Measurements from ENCODE around the gene SERPIND1. TPM values are rescaled to one million over a fixed set of nuclear protein-coding genes. Genes with fewer than 3 reads are reported as not detected.
A peak's percentile ranks its signal among the peaks of the same experiment; 100 is the strongest.
"Not testable (repeated sequence)": the region's sequence is repeated elsewhere in the genome, so short reads cannot be mapped to it uniquely, and the experiment has no call there.

SERPIND1 gene
- total RNA-seq, 5 donors from 2014 or later (not counting 1 experiment from before 2014, with no cell fraction given): 0.16 to 0.30 (median 0.26) TPM; not detected in 2

DNA sequence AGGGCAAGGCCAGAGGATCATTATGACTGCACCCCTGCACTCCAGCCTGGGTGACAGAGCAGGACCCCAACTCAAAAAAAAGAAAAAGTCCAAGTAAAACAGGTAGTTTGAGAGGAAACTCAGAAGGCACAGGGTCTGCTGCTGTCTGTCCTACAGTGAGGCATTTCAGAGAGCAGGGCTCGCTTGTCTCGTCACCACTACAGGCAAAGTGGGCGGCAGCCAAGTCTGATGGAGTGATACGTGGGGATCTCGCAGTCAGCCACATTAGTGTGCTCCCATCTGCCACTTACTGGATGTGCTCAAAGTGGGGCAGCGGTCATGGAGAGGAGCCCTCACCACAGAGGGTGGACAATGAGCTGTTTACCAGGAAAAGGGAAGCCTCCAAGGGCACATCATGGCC, 42.6 kb downstream of the SERPIND1 start:
- ChIA-PET CTCF (no interaction called here), POLR2A (no interaction called here)
- DNase-seq (no peak), ATAC-seq (replicated peaks in 1 of 4) (no peak)
- Mint-ChIP-seq H3K4me1 (no peaks in the 10 kb centered on the region), H3K27me3 (no peaks in the 10 kb centered on the region), H3K27ac (no peak overlapping the region), H3K4me3 (no peak overlapping the region), H3K9me3 (no peaks in the 10 kb centered on the region), H3K36me3 (peaks cover 51% of the 10 kb centered on the region)
- Histone ChIP-seq H3K4me3 (ENCODE audit: control insufficient read depth in 1 of 2, extremely low read depth in 1 of 2, low read length in 1 of 2) (no peak overlapping the region), H3K36me3 (ENCODE audit: control insufficient read depth in 2 of 2, extremely low read depth in 1 of 2, insufficient read depth in 1 of 2, low read length in 1 of 2) (peaks cover 11 to 74% of the 10 kb centered on the region in 2 donors), H3K4me1 (ENCODE audit: control insufficient read depth in 1 of 2, extremely low read depth in 1 of 2, insufficient read depth in 2 of 2, low read length in 2 of 2) (no peaks in the 10 kb centered on the region), H3K27me3 (replicated peaks in 1 of 2; ENCODE audit: control insufficient read depth in 2 of 2, extremely low read depth in 1 of 2, insufficient read depth in 2 of 2, low read length in 1 of 2) (no peaks in the 10 kb centered on the region), H3K9me3 (no peaks in the 10 kb centered on the region), H3K27ac (ENCODE audit: low read length) (no peak overlapping the region)
- WGBS (ENCODE audit: insufficient coverage): 93% methylated on average over 3 of the region's 6 CpGs

DNA sequence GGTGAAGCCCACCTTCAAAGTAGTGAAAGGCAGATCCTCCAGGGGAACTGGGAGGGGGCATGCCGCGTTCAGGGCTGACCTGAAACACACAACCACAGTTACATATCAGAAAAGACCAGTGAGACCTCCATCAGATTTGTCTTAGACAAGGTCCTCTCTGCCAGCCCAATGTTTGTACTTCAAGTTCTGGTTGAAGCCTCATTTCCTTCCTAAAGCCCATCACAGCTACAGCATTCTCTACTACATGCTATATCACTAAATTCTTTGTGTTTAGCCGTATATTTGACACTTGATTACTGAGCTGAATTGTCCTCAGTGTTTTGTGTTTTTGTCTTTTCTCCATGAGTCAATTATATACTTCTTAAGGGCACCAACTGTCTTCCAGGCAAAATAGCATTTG, 44.6 kb downstream of the SERPIND1 start:
- peak overlapping the region in 1 of 2 donors; percentile 42 for H3K27ac Mint-ChIP-seq

DNA sequence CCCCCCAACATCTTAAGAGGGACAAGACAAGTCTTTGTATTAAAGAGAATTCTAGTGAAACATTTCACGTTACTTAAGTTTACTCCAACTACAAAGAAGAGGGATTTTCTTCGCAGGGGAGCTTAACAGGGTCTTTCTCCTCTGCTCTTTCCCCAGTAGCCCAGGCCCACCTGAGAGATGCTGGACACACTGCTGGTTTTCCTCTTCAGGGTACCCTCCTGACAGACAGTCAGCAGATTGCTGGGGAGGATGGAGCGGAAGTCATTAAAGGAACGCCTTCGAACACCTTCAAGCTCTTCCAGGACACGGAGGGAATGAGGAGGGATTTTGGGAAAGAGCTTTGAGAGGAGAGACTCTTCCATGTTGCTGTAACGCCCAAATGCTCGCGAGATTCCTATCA, 45.6 kb downstream of the SERPIND1 start:
- ChIA-PET CTCF (no interaction called here), POLR2A (no interaction called here)
- no peaks in the 10 kb centered on the region for H3K9me3 Mint-ChIP-seq
- Histone ChIP-seq H3K27me3 (replicated peaks in 1 of 2; ENCODE audit: control insufficient read depth in 2 of 2, extremely low read depth in 1 of 2, insufficient read depth in 2 of 2, low read length in 1 of 2) (no peaks in the 10 kb centered on the region), H3K27ac (ENCODE audit: low read length) (no peak overlapping the region), H3K4me3 (ENCODE audit: control insufficient read depth in 1 of 2, extremely low read depth in 1 of 2, low read length in 1 of 2) (no peak overlapping the region), H3K9me3 (no peaks in the 10 kb centered on the region), H3K4me1 (ENCODE audit: control insufficient read depth in 1 of 2, extremely low read depth in 1 of 2, insufficient read depth in 2 of 2, low read length in 2 of 2) (no peaks in the 10 kb centered on the region), H3K36me3 (ENCODE audit: control insufficient read depth in 2 of 2, extremely low read depth in 1 of 2, insufficient read depth in 1 of 2, low read length in 1 of 2) (peaks cover 8 to 66% of the 10 kb centered on the region in 2 donors)
- DNase-seq (no peak), ATAC-seq (replicated peaks in 1 of 4) (no peak)
- no peak overlapping the region for H3K27ac Mint-ChIP-seq
- H3K4me3 Mint-ChIP-seq: no peak overlapping the region
- H3K4me1 Mint-ChIP-seq: no peaks in the 10 kb centered on the region
- WGBS (ENCODE audit: insufficient coverage): no CpG with 5 or more reads among the region's 9 CpGs
- peaks cover 37% of the 10 kb centered on the region for H3K36me3 Mint-ChIP-seq
- no peaks in the 10 kb centered on the region for H3K27me3 Mint-ChIP-seq

More for the DNA sequence above, 44.6 kb downstream of the SERPIND1 start:
- CTCF ChIA-PET: no interaction called here
- H3K9me3 Mint-ChIP-seq: no peaks in the 10 kb centered on the region
- Histone ChIP-seq H3K4me1 (ENCODE audit: control insufficient read depth in 1 of 2, extremely low read depth in 1 of 2, insufficient read depth in 2 of 2, low read length in 2 of 2) (no peaks in the 10 kb centered on the region), H3K9me3 (no peaks in the 10 kb centered on the region), H3K27me3 (replicated peaks in 1 of 2; ENCODE audit: control insufficient read depth in 2 of 2, extremely low read depth in 1 of 2, insufficient read depth in 2 of 2, low read length in 1 of 2) (no peaks in the 10 kb centered on the region), H3K36me3 (ENCODE audit: control insufficient read depth in 2 of 2, extremely low read depth in 1 of 2, insufficient read depth in 1 of 2, low read length in 1 of 2) (peaks cover 8 to 63% of the 10 kb centered on the region in 2 donors), H3K27ac (ENCODE audit: low read length) (no peak overlapping the region), H3K4me3 (ENCODE audit: control insufficient read depth in 1 of 2, extremely low read depth in 1 of 2, low read length in 1 of 2) (no peak overlapping the region)
- 100% methylated on average over 2 of the region's 3 CpGs for WGBS (ENCODE audit: insufficient coverage)
- ATAC-seq (replicated peaks in 1 of 4) (no peak), DNase-seq (no peak)
- peaks cover 42% of the 10 kb centered on the region for H3K36me3 Mint-ChIP-seq
- H3K4me1 Mint-ChIP-seq: no peaks in the 10 kb centered on the region
- H3K4me3 Mint-ChIP-seq: no peak overlapping the region
- POLR2A ChIA-PET: no interaction called here
- no peaks in the 10 kb centered on the region for H3K27me3 Mint-ChIP-seq

DNA sequence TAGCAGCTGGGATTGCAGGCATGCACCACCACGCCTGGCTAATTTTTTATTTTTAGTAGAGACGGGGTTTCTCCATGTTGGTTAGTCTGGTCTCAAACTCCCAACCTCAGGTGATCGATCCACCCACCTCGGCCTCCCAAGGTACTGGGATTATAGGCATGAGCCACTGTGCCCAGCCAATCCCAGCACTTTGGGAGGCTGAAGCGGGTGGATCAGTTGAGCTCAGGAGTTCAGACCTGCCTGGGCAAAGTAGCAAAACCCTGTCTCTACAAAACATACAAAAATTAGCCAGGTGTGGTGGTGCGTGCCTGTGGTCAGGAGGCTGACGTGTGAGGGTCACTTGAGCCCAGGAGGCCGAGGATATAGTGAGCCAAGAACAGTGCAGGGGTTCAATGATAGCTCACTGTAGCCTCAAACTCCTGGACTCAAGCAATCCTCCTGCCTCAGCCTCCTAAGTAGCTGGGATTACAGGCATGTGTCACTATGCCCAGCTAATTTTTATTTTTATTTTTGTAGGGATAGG, 47.9 kb downstream of the SERPIND1 start:
- ATAC-seq (replicated peaks in 1 of 4); H3K27ac Mint-ChIP-seq; H3K9me3 Mint-ChIP-seq; H3K4me1 Mint-ChIP-seq; H3K4me1 ChIP-seq (ENCODE audit: control insufficient read depth in 1 of 2, extremely low read depth in 1 of 2, insufficient read depth in 2 of 2, low read length in 2 of 2); H3K27me3 Mint-ChIP-seq; CTCF ChIA-PET; H3K27me3 ChIP-seq (replicated peaks in 1 of 2; ENCODE audit: control insufficient read depth in 2 of 2, extremely low read depth in 1 of 2, insufficient read depth in 2 of 2, low read length in 1 of 2); H3K9me3 ChIP-seq; DNase-seq; H3K4me3 Mint-ChIP-seq; H3K27ac ChIP-seq (ENCODE audit: low read length); H3K4me3 ChIP-seq (ENCODE audit: control insufficient read depth in 1 of 2, extremely low read depth in 1 of 2, low read length in 1 of 2): not testable (repeated sequence)
- 98% methylated on average over 6 of the region's 8 CpGs for whole genome bisulfite sequencing (ENCODE audit: insufficient coverage)
- H3K36me3 Mint-ChIP-seq: peaks cover 32% of the 10 kb centered on the region
- peaks cover 3 to 63% of the 10 kb centered on the region in 2 donors for H3K36me3 ChIP-seq (ENCODE audit: control insufficient read depth in 2 of 2, extremely low read depth in 1 of 2, insufficient read depth in 1 of 2, low read length in 1 of 2)
- POLR2A ChIA-PET: interaction anchor here in 1 of 2 donors (0.6 kb wide), 1 partner anchor 9 kb away, joined by 3 read pairs; no protein-coding TSS in a partner anchor

DNA sequence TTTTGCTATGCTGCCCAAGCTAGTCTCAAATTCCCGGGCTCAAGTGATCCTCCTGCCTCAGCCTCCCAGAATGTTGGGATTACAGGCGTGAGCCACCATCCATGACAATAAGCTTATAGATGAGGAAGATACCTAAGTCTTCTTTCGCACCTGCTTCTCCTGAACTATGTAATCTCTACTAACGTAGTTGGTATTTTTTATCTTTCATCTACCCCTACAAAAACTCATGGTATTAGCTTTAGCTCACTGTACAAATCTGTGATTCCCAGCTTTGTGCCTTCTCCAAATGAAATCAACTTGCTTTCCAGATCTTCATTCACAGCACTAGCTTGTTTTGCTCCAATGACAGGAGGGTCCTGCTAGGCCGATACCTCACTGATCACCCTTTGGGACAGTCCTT, 48.3 kb downstream of the SERPIND1 start:
- Mint-ChIP-seq H3K4me3 (no peak overlapping the region), H3K27ac (no peak overlapping the region), H3K36me3 (peaks cover 32% of the 10 kb centered on the region), H3K9me3 (no peaks in the 10 kb centered on the region), H3K27me3 (no peaks in the 10 kb centered on the region), H3K4me1 (no peaks in the 10 kb centered on the region)
- CTCF ChIA-PET: no interaction called here
- 92% methylated on average over 2 of the region's 5 CpGs for WGBS (ENCODE audit: insufficient coverage)
- Histone ChIP-seq H3K4me3 (ENCODE audit: control insufficient read depth in 1 of 2, extremely low read depth in 1 of 2, low read length in 1 of 2) (no peak overlapping the region), H3K27ac (ENCODE audit: low read length) (no peak overlapping the region), H3K9me3 (no peaks in the 10 kb centered on the region), H3K36me3 (ENCODE audit: control insufficient read depth in 2 of 2, extremely low read depth in 1 of 2, insufficient read depth in 1 of 2, low read length in 1 of 2) (peaks cover under 1 to 61% of the 10 kb centered on the region in 2 donors), H3K4me1 (ENCODE audit: control insufficient read depth in 1 of 2, extremely low read depth in 1 of 2, insufficient read depth in 2 of 2, low read length in 2 of 2) (no peaks in the 10 kb centered on the region), H3K27me3 (replicated peaks in 1 of 2; ENCODE audit: control insufficient read depth in 2 of 2, extremely low read depth in 1 of 2, insufficient read depth in 2 of 2, low read length in 1 of 2) (no peaks in the 10 kb centered on the region)
- ATAC-seq (replicated peaks in 1 of 4) (no peak), DNase-seq (no peak)
- POLR2A ChIA-PET: no interaction called here

DNA sequence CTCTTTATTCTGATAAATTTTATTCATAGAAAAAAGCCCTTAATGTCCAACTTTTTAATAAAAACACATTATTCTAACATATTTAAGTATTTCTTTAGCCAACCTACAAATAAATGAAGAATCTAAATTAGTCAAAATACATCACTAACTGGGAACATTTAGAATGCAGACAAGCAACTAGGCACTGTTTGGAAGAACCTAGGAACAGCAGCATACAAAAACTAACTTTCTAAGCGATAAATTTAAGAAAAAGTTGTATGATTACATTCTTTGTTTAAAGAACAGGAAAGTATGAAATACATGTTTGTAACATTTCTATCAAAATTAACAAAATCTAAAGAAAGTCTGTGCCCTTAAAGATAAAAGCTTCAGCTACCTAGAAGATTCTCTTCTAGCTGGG, 49.4 kb downstream of the SERPIND1 start:
- no CpG with 5 or more reads among the region's 1 CpG for whole genome bisulfite sequencing (ENCODE audit: insufficient coverage)
- Histone ChIP-seq H3K27me3 (replicated peaks in 1 of 2; ENCODE audit: control insufficient read depth in 2 of 2, extremely low read depth in 1 of 2, insufficient read depth in 2 of 2, low read length in 1 of 2) (no peaks in the 10 kb centered on the region), H3K4me3 (ENCODE audit: control insufficient read depth in 1 of 2, extremely low read depth in 1 of 2, low read length in 1 of 2) (no peak overlapping the region), H3K4me1 (ENCODE audit: control insufficient read depth in 1 of 2, extremely low read depth in 1 of 2, insufficient read depth in 2 of 2, low read length in 2 of 2) (no peaks in the 10 kb centered on the region), H3K27ac (ENCODE audit: low read length) (no peak overlapping the region), H3K36me3 (ENCODE audit: control insufficient read depth in 2 of 2, extremely low read depth in 1 of 2, insufficient read depth in 1 of 2, low read length in 1 of 2) (peaks cover 0 to 56% of the 10 kb centered on the region in 2 donors), H3K9me3 (no peaks in the 10 kb centered on the region)
- no peak overlapping the region for H3K27ac Mint-ChIP-seq
- no peak overlapping the region for H3K4me3 Mint-ChIP-seq
- H3K27me3 Mint-ChIP-seq: no peaks in the 10 kb centered on the region
- CTCF ChIA-PET: no interaction called here
- POLR2A ChIA-PET: no interaction called here
- DNase-seq: no peak
- no peaks in the 10 kb centered on the region for H3K4me1 Mint-ChIP-seq
- ATAC-seq (replicated peaks in 1 of 4): no peak
- H3K36me3 Mint-ChIP-seq: peaks cover 35% of the 10 kb centered on the region
- H3K9me3 Mint-ChIP-seq: no peaks in the 10 kb centered on the region

DNA sequence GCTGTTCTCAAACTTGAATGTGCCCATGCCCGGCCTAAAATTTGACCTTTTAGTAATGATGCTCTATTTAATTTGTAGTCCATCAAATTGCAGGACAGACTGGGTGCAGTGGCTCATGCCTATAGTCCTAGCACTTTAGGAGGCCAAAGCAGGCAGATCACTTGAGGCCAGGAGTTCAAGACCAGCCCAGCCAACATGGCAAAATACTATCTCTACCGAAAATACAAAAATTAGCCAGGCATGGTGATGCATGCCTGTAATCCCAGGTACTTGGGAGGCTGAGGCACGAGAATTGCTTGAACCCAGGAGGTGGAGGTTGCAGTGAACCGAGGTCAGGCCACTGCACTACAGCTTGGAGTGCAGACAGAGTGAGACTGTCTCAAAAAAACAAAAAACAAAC, 51.3 kb downstream of the SERPIND1 start:
- peaks cover 43% of the 10 kb centered on the region for H3K36me3 Mint-ChIP-seq
- H3K27ac ChIP-seq (ENCODE audit: low read length); ATAC-seq (replicated peaks in 1 of 4); H3K4me1 ChIP-seq (ENCODE audit: control insufficient read depth in 1 of 2, extremely low read depth in 1 of 2, insufficient read depth in 2 of 2, low read length in 2 of 2); H3K27me3 ChIP-seq (replicated peaks in 1 of 2; ENCODE audit: control insufficient read depth in 2 of 2, extremely low read depth in 1 of 2, insufficient read depth in 2 of 2, low read length in 1 of 2); H3K9me3 Mint-ChIP-seq; H3K27me3 Mint-ChIP-seq; H3K4me1 Mint-ChIP-seq; H3K4me3 ChIP-seq (ENCODE audit: control insufficient read depth in 1 of 2, extremely low read depth in 1 of 2, low read length in 1 of 2); H3K4me3 Mint-ChIP-seq; POLR2A ChIA-PET; H3K27ac Mint-ChIP-seq; DNase-seq; H3K9me3 ChIP-seq: not testable (repeated sequence)
- CTCF ChIA-PET: interaction anchor here in 1 of 2 donors (0.6 kb wide), 1 partner anchor 1429 kb away, joined by 5 read pairs; no protein-coding TSS in a partner anchor
- peaks cover under 1 to 53% of the 10 kb centered on the region in 2 donors for H3K36me3 ChIP-seq (ENCODE audit: control insufficient read depth in 2 of 2, extremely low read depth in 1 of 2, insufficient read depth in 1 of 2, low read length in 1 of 2)
- 100% methylated on average over 1 of the region's 4 CpGs for WGBS (ENCODE audit: insufficient coverage)

Measured in T-cell (primary cell).